GM19239 (cell line): Measurements from ENCODE around the gene NGEF.

Experiments
- DNase-seq: peaks from one replicate; pipeline ENCODE4 v3.0.0; 2011; ENCODE audit warnings: low spot score; ENCODE audit not compliant: insufficient read length
- FAIRE-seq: peaks from 2 replicates; lab custom pipeline; 2011; peaks lifted over from hg19 to GRCh38; lab: Jason Lieb, UNC

The NGEF gene

GRCh38 chr2:232976176-232976575 lies 36.9 kb downstream of the NGEF start:
- DNase-seq (no peak), FAIRE-seq (no peak)

- no peak for DNase-seq
- no peak for FAIRE-seq
These were observed 38.7 kb downstream of the NGEF start for GRCh38 chr2:232974396-232974795.

GRCh38 chr2:232973796-232974195 lies 39.3 kb downstream of the NGEF start:
- no peak for DNase-seq
- no peak for FAIRE-seq

- no peak for DNase-seq
These were observed 39.9 kb downstream of the NGEF start for GRCh38 chr2:232973011-232973735.

GRCh38 chr2:232971744-232972143 lies 41.3 kb downstream of the NGEF start:
- no peak for DNase-seq

More at GRCh38 chr2:232973011-232973735, 39.9 kb downstream of the NGEF start:
- no peak for FAIRE-seq

GRCh38 chr2:232970051-232970450 lies 43.0 kb downstream of the NGEF start:
- no peak for FAIRE-seq
- DNase-seq: no peak

More at GRCh38 chr2:232971744-232972143, 41.3 kb downstream of the NGEF start:
- FAIRE-seq: no peak

GRCh38 chr2:232967474-232967873 lies 45.6 kb downstream of the NGEF start:
- FAIRE-seq: no peak
- DNase-seq: no peak

GRCh38 chr2:232966122-232966521 lies 46.9 kb downstream of the NGEF start:
- FAIRE-seq: no peak
- DNase-seq: no peak

GRCh38 chr2:232963913-232964312 lies 49.1 kb downstream of the NGEF start:
- DNase-seq (no peak), FAIRE-seq (no peak)

- no peak for FAIRE-seq
These were observed 52.2 kb downstream of the NGEF start for GRCh38 chr2:232960862-232961261.

GRCh38 chr2:232959139-232959538 lies 53.9 kb downstream of the NGEF start:
- DNase-seq (no peak), FAIRE-seq (no peak)

More at GRCh38 chr2:232960862-232961261, 52.2 kb downstream of the NGEF start:
- no peak for DNase-seq

GRCh38 chr2:232957657-232958090 lies 55.4 kb downstream of the NGEF start:
- FAIRE-seq (no peak), DNase-seq (no peak)

GRCh38 chr2:232955856-232956255 lies 57.2 kb downstream of the NGEF start:
- DNase-seq (no peak), FAIRE-seq (peak; percentile 62)

- FAIRE-seq (no peak), DNase-seq (no peak)
These were observed 58.4 kb downstream of the NGEF start for GRCh38 chr2:232954691-232955090.

GRCh38 chr2:232951891-232952290 lies 61.2 kb downstream of the NGEF start:
- FAIRE-seq: no peak
- no peak for DNase-seq

GRCh38 chr2:232951181-232951580 lies 61.9 kb downstream of the NGEF start:
- FAIRE-seq: no peak
- no peak for DNase-seq

GRCh38 chr2:232950751-232951150 lies 62.3 kb downstream of the NGEF start:
- DNase-seq (no peak), FAIRE-seq (no peak)

GRCh38 chr2:232949016-232949415 lies 64.0 kb downstream of the NGEF start:
- DNase-seq: no peak
- FAIRE-seq: no peak

- DNase-seq (no peak), FAIRE-seq (no peak)
These were observed 70.2 kb downstream of the NGEF start for GRCh38 chr2:232942831-232943230.

GRCh38 chr2:232941912-232942594 lies 71.0 kb downstream of the NGEF start:
- FAIRE-seq: no peak
- DNase-seq: no peak

- DNase-seq: no peak
- FAIRE-seq: no peak
These were observed 71.7 kb downstream of the NGEF start for GRCh38 chr2:232941400-232941799.

- no peak for DNase-seq
- no peak for FAIRE-seq
These were observed 72.3 kb downstream of the NGEF start for GRCh38 chr2:232940724-232941123.
